Endothelial cell of umbilical vein (primary cell): ENCODE data around the gene SPATA31A5. TPM values are rescaled to one million over a fixed set of nuclear protein-coding genes. Genes with fewer than 3 reads are reported as not detected.
"Not testable (repeated sequence)": the region's sequence is repeated elsewhere in the genome, so short reads cannot be mapped to it uniquely, and the experiment has no call there.

Experiments
- Bru-seq: library from RNA; stranded (reverse); fragments of 400-500 nt; gene quantifications from one replicate; lab custom pipeline; 2021; lab: Mats Ljungman, UMichigan
- BruChase-seq, 2 experiments: library from RNA; stranded (reverse); fragments of 400-500 nt; gene quantifications; one replicate each; lab custom pipeline; 2021; lab: Mats Ljungman, UMichigan
- BruUV-seq: library from RNA; stranded (reverse); fragments of 400-500 nt; replicated peaks from 2 replicates; lab custom pipeline; 2021; lab: Mats Ljungman, UMichigan
- CTCF ChIA-PET: fragments of 300-600, 350-600 bp; sonication (Branson Sonifier 250); formaldehyde crosslinking; loops from one replicate; lab custom pipeline; 2021; ENCODE audit warnings: antibody characterized with exemption, inconsistent platforms; lab: Charles Lee
- POLR2A ChIA-PET: fragments of 300-600, 350-600 bp; sonication (Branson Sonifier 250); formaldehyde crosslinking; loops from one replicate; lab custom pipeline; 2021; ENCODE audit warnings: antibody characterized with exemption, inconsistent platforms; lab: Charles Lee
- DNase-seq: peaks from one replicate; pipeline ENCODE4 v3.0.0-alpha.2; 2011; ENCODE audit warnings: low read depth, low spot score
- FAIRE-seq: peaks from 2 replicates; lab custom pipeline; 2011; peaks lifted over from hg19 to GRCh38; lab: Jason Lieb, UNC
- H2AFZ ChIP-seq: 2 replicates; pipeline ENCODE4 v1.6.0; 2012; ENCODE audit warnings: low read depth, low read length, control low read depth, inconsistent platforms
- H3K27ac ChIP-seq: 2 replicates; pipeline ENCODE4 v1.5.1; 2011; ENCODE audit warnings: low read depth, mild to moderate bottlenecking, control low read depth, low read length, moderate library complexity; ENCODE audit not compliant: insufficient read depth
- H3K27me3 ChIP-seq, 2 experiments: 2 replicates each; pipeline versions ENCODE4 v1.6.0 to v1.6.1; 2011; ENCODE audit warnings: low read length in 2 of 2, mixed read lengths in 1 of 2; ENCODE audit not compliant: control insufficient read depth in 2 of 2, insufficient read depth in 2 of 2
- H3K36me3 ChIP-seq, 2 experiments: 2 replicates in 1 of 2; 3 replicates in 1 of 2; pipeline ENCODE4 v1.5.1; 2011; ENCODE audit warnings: low read length in 2 of 2, mild to moderate bottlenecking in 1 of 2, moderate library complexity in 1 of 2; ENCODE audit not compliant: control insufficient read depth in 2 of 2, insufficient read depth in 2 of 2; ENCODE audit errors: extremely low read depth in 1 of 2
- H3K4me1 ChIP-seq: 3 replicates; pipeline ENCODE4 v1.5.1; 2011; ENCODE audit warnings: mild to moderate bottlenecking, low read length; ENCODE audit not compliant: control insufficient read depth, insufficient read depth; ENCODE audit errors: extremely low read depth
- H3K4me2 ChIP-seq: 2 replicates; pipeline ENCODE4 v1.6.1; 2011; ENCODE audit warnings: low read length, control low read depth, mixed read lengths; ENCODE audit not compliant: insufficient read depth
- H3K4me3 ChIP-seq, 3 experiments: fragments of 200-600 bp in 1 of 3; sonication (generic), shearing (Covaris generic) in 1 of 3; replicated peaks in 1 of 3; 2 replicates each; pipeline ENCODE4 v1.5.1; 2011 to 2016; ENCODE audit warnings: control low read depth in 3 of 3, low read length in 3 of 3, mild to moderate bottlenecking in 2 of 3, inconsistent platforms in 1 of 3, low read depth in 1 of 3, moderate library complexity in 1 of 3; ENCODE audit not compliant: insufficient read depth in 1 of 3
- H3K79me2 ChIP-seq: 2 replicates; pipeline ENCODE4 v1.6.0; 2012; ENCODE audit warnings: low read length, inconsistent platforms; ENCODE audit not compliant: control insufficient read depth, insufficient read depth
- H3K9ac ChIP-seq: replicated peaks from 2 replicates; pipeline ENCODE3; 2011; ENCODE audit warnings: low read length, control low read depth; ENCODE audit not compliant: insufficient read depth; ENCODE audit errors: extremely low read depth
- H3K9me1 ChIP-seq: replicated peaks from 3 replicates; pipeline ENCODE4 v1.6.0; 2011; ENCODE audit warnings: mild to moderate bottlenecking, low read length; ENCODE audit not compliant: control insufficient read depth, insufficient read depth; ENCODE audit errors: extremely low read depth
- H3K9me3 ChIP-seq: replicated peaks from 2 replicates; pipeline ENCODE4 v1.5.1; 2012; ENCODE audit warnings: low read length, inconsistent platforms; ENCODE audit not compliant: control insufficient read depth, insufficient read depth
- H4K20me1 ChIP-seq: replicated peaks from 2 replicates; pipeline ENCODE3; 2011; ENCODE audit warnings: mild to moderate bottlenecking, low read length; ENCODE audit not compliant: control insufficient read depth, insufficient read depth; ENCODE audit errors: extremely low read depth
- dilution Hi-C: fragments of 300-500 bp; cut with MboI; formaldehyde crosslinking; loops from one replicate; pipeline ENCODE4 v1.15.0; 2019; ENCODE audit warnings: low sequenced_read_pairs; ENCODE audit not compliant: extremely low pct_ligation_motif_present
- intact Hi-C: fragments of 100-400 bp; cut with micrococcal nuclease; formaldehyde crosslinking; loops from one replicate; pipeline ENCODE4 v1.10.0; 2022
- long read RNA-seq: library from polyadenylated mRNA; stranded (forward); transcript quantifications from one replicate; pipeline ENCODE4 v2.0.0, GENCODE V29; 2021
- polyA minus RNA-seq, 3 experiments: library from RNA; depleted of rRNA, polyadenylated mRNA; stranded (reverse); fragments of >200 nt; gene quantifications; 1 replicate in 1 of 3; 2 replicates in 2 of 3; pipeline ENCODE4 v1.2.3, GENCODE V29; 2011
- polyA plus RNA-seq, 4 experiments: library from polyadenylated mRNA; depleted of rRNA in 3 of 4; stranded (reverse) in 3 of 4; unstranded in 1 of 4; fragments of >200 nt; gene quantifications; 2 replicates each; pipeline versions ENCODE4 v1.2.1 to v1.2.3, GENCODE V29; 2011 to 2012; ENCODE audit warnings: missing spikeins in 1 of 4
- total RNA-seq: library from RNA; stranded (reverse); gene quantifications from 2 replicates; pipeline ENCODE4 v1.2.3, GENCODE V29; 2021

Gene SPATA31A5
- not detected in 2 replicates for total RNA-seq
- polyA plus RNA-seq = not detected in 2 replicates
- polyA plus RNA-seq (2011; cell fraction: cytosol; rRNA removed) = not detected in 2 replicates
- not detected in 2 replicates for polyA plus RNA-seq (2011; cell fraction: nucleus; rRNA removed)
- polyA plus RNA-seq (2012) = not detected in 2 replicates
- not detected in 2 replicates for polyA minus RNA-seq
- not detected for polyA minus RNA-seq (2011; cell fraction: cytosol; rRNA and poly(A)+ RNA removed)
- not detected in 2 replicates for polyA minus RNA-seq (2011; cell fraction: nucleus; rRNA and poly(A)+ RNA removed)
- Bru-seq, nascent RNA = not detected
- BruChase-seq, experiment 1, labeled RNA remaining after a 6-hour chase = not detected
- not detected for BruChase-seq, experiment 2, labeled RNA remaining after a 2-hour chase
- long read RNA-seq = 0 reads

DNA sequence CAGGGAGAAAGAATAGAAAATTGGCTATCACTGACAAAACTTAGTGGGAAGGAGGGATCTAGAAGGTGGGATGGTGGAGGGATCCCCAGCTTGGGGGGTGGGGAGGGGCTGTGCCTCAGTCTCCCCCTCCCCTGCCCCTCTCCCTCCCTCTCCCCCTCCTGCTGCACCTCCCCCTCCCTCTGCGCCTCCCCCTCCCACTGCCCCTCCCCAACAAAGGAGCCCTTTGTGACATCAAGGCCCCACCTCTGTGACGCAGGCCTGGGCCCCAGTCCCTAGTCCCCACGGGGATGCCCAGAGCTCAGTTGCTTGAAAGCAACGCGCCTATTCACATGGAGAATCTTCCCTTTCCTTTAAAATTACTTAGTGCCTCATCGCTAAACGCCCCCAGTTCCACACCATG, at the start of gene SPATA31A5:
Gene SPATA31A5, plus strand, starts transcription at position 301 of the 400 bp plus-strand sequence. Its CDS starts 29 bp downstream, at position 330.
- H3K4me1 ChIP-seq, H3K4me2 ChIP-seq, DNase-seq, H3K9me3 ChIP-seq, FAIRE-seq, dilution Hi-C loops, CTCF ChIA-PET, POLR2A ChIA-PET, H3K27me3 ChIP-seq, intact Hi-C loops, H3K27ac ChIP-seq, H3K4me3 ChIP-seq, H3K9ac ChIP-seq, BruUV-seq, H2AFZ ChIP-seq, H3K36me3 ChIP-seq, H4K20me1 ChIP-seq, H3K9me1 ChIP-seq, H3K79me2 ChIP-seq: not testable (repeated sequence)

- H3K9me3 ChIP-seq, H2AFZ ChIP-seq, H3K4me2 ChIP-seq, DNase-seq, dilution Hi-C loops, H3K27ac ChIP-seq, H3K36me3 ChIP-seq, BruUV-seq, H4K20me1 ChIP-seq, intact Hi-C loops, H3K9ac ChIP-seq, FAIRE-seq, H3K27me3 ChIP-seq, H3K4me3 ChIP-seq, H3K9me1 ChIP-seq, H3K4me1 ChIP-seq, H3K79me2 ChIP-seq, POLR2A ChIA-PET, CTCF ChIA-PET: not testable (repeated sequence)
These were observed 48.8 kb downstream of the SPATA31A5 start for GRCh38 chr9:60962990-60963350.

GRCh38 chr9:60966382-60966781, 52.2 kb downstream of the SPATA31A5 start:
- H3K9ac ChIP-seq, H2AFZ ChIP-seq, H4K20me1 ChIP-seq, dilution Hi-C loops, DNase-seq, H3K27me3 ChIP-seq, BruUV-seq, intact Hi-C loops, CTCF ChIA-PET, H3K4me2 ChIP-seq, H3K4me3 ChIP-seq, FAIRE-seq, H3K4me1 ChIP-seq, H3K9me3 ChIP-seq, H3K36me3 ChIP-seq, H3K9me1 ChIP-seq, POLR2A ChIA-PET, H3K27ac ChIP-seq, H3K79me2 ChIP-seq: not testable (repeated sequence)
